CD4-positive, alpha-beta T cell treated with Interleukin-15 for 1 hour (primary cell): Measurements from ENCODE around the gene DPP6.

Experiments
- DNase-seq: peaks from one replicate; pipeline ENCODE4 v3.0.0-alpha.2; 2020

Gene DPP6

GRCh38 chr7:154744256-154744860 is 692.2 kb downstream of the DPP6 start:
- DNase-seq = no peak

GRCh38 chr7:154744861-154745258 is 692.7 kb downstream of the DPP6 start:
- DNase-seq = no peak

DNA sequence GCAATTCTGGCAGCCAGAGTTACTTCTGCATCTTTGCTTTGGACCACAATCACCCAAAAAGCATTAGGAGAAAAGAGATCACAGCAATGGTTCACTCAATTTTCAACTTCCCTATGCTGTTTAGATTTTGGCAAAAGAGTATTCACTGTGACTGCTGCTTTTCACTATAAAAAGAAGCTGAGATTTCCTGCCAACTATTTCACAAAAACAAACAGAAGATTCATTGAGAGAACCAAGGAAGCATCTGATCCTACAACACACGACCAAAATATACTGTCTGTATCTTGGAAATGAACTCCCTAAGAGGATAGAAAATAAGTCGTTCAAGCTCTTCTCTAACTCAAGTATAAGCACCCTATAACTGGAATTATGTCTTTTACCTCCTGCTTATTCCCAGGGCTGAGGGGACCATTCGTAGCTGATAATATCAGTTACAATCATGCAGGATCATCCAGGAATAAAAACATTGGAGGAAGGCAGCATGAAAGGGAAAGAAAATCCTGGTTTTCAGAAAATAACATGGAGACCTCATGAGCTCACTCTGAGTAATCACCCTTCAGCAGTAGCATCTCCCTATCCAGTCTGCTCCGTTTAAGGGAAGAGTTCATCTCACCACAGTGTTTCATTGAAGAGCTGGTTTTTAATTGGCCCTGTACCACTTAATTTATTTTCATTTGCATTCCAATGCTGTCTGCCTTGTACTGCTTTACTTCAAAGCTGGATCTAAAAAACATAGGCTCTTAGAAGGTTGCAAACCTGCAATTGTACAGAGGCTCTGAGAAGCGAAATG is 694.6 kb downstream of the DPP6 start:
- no peak for DNase-seq

DNA sequence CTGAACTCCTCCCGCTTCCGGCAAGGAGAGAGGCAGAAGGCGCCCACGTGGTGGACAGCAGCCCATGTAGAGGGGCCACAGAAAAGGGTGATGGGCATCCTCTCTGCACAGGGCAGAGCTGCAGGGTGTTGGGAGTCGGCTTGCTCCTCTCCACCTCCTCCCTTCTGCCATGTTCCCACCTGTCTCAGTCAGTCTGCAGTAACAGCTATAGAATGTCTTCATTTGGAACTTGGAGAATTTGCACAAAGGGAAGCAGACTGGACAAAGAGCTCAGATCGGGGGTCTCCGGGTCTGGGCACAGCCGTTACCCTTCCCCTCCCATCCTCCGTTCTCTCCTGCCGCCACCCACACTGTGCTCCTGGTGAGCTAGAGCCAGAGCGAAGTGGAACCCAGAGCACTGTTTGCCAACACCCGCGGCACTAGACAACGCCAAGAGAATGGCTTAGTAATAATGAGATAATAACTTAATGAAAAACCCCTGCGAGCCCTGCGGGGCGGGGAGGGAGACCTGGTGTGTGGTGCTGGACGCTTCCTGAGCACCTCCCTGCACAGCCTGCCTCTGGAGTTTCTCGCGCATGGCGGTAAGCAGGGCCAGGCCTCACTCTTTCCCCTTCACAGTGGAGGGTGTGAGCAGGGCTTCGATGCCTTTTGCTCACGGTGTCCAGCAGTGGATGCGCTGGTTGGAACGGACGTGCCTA is 696.0 kb downstream of the DPP6 start:
- DNase-seq = no peak

DNA sequence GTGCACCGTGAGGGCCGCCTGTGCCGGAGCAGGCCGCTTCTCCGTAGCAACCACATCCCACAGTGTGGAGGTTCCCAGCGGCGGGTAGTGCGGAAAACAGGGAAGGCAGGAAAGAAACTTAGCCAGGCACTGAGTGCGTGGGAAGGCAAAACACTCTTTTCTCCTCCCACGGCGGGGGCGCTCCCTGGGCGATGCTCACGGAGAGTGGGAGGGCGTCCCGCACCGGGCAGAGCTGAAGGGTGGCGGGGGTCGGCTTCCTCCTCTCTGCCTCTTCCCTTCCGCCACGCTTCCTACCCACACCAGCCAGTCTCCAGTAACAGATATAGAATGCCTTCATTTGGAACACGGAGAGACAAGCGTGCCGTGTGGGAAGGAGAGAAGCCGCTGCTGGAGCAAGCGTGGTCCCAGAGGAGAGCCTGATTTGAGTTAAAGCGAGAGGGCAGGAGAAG is 698.2 kb downstream of the DPP6 start:
- DNase-seq = no peak

DNA sequence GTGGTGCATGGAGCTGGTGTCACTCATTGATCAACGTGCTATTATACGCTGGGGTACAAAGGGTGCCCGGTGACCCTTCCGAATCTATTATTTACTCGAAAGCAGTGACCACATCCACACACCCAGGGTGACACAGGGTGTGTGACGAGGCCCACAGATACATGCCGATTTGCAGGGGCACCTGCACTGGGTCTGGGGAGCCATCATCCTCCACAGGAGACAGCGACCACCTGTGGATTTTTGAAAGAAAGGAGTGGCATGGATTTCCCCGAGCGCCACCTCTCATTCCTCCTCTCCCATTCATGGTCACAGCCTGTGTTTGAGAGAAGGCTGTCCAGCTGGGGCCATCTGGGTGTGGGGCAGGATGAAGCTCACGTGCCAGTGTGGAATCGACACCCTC is 701.0 kb downstream of the DPP6 start:
- DNase-seq = no peak

- no peak for DNase-seq
Measured at GRCh38 chr7:154757756-154758155, 705.6 kb downstream of the DPP6 start.

DNA sequence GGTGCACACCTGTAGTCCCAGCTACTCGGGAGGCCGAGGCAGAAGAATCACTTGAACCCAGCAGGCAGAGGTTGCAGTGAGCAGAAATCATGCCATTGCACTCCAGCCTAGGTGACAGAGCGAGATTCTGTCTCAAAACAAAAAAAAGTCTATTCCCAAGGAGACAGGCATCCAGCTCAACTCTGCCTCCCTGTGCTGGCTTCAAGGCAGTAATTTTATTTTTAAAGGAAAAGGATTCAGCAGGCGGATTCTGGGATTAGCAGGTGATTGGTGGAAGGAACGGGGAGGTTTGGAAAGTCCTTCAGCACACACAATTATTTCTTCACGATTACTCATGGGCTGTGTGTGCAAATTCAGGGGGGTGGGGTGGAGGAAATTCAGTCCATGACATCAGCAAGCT is 707.8 kb downstream of the DPP6 start:
- DNase-seq = no peak

GRCh38 chr7:154765118-154765517 is 712.9 kb downstream of the DPP6 start:
- no peak for DNase-seq

- no peak for DNase-seq
Measured at GRCh38 chr7:154767142-154767541, 714.9 kb downstream of the DPP6 start.

- DNase-seq = no peak
Measured at GRCh38 chr7:154767821-154768415, 715.7 kb downstream of the DPP6 start.

GRCh38 chr7:154769001-154769400 is 716.8 kb downstream of the DPP6 start:
- DNase-seq = no peak

DNA sequence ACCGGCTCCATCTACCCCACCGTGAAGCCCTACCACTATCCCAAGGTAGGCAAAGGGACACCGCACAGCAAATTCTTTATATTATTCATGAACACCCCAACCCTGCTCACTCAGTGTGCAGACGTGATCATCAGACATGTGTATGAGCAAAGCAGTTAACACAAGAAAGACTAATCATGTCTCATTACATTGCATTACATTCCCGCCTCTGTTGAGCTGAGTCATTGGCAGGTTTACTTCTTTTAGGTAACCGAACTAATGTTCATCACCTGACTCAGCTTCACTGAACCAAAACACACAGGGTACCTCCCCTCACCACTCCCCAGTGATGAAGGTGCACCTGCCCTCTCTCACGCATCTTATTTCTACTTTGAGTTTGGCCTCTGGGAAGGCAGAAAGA is 717.3 kb downstream of the DPP6 start:
- DNase-seq = no peak

- DNase-seq = no peak
Measured at GRCh38 chr7:154770361-154770760, 718.2 kb downstream of the DPP6 start.

DNA sequence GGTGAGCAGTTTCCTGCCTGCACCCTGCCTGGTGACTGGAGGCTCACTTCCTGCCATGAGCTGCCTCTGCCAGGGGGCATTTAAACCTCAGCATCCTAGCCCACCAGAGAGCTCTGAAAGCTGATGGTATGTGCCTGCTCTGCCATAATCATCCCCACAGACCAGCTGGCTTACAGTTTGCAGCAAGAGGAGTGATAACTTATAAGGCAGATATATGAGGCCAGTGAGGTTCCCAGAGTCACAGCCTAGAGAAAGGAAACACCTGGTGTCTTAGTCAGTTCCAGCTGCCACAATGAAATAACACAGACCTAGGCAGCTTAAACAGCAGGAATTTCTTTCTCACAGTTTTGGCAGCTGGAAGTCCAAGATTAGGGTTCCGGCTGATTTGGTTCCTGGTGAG is 718.8 kb downstream of the DPP6 start:
- no peak for DNase-seq

DNA sequence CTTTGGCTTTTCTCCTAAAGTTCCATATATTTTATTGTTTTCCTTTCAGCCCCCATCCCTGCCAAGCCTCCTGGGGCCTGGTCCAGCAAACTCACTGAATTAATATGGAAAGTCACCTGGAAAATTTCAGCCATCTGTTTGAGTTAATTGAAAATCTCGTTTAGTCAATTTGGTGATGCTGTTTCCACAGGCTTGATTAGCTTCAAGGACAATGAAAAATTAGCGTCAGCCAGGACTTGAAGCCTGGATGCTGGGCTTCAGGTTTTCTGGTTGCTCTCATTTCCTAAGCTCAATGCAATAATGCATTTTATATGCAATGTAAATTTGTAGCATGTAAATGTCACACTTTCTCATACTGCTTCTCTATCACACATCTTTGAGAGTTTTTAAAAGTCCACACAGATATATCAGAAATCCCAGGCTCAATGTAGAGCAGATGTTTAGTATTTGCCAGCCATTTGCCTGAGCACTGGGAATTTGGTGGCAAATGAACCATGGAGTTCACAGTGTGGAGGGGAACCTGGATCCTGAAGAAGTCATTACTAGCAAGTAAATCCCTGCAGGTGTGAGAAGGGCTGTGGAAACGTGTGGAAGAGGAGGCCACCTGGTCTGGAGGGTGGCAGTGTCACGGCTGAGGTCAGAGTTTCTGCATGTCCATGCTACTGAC is 722.2 kb downstream of the DPP6 start:
- no peak for DNase-seq

DNA sequence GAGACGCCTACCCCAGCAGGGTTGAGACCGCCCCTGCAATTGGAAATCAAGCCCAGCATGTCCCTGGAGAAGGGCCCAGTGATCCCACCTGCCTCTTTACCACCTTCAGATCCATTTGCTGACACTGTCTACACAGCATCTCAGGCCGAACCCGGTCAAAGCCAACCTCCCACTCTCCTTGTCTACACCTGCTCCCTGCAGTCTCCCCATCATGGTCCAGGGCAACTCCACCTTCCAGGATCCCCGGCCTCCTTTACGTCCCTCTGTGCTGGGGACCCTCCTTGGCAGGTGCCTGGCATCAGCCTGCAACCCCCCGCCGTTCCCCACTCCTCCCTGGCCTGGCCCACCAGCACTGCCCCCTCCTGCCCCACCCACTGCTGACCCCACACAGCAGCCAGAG is 723.5 kb downstream of the DPP6 start:
- no peak for DNase-seq

GRCh38 chr7:154776350-154776749 is 724.2 kb downstream of the DPP6 start:
- DNase-seq = no peak

DNA sequence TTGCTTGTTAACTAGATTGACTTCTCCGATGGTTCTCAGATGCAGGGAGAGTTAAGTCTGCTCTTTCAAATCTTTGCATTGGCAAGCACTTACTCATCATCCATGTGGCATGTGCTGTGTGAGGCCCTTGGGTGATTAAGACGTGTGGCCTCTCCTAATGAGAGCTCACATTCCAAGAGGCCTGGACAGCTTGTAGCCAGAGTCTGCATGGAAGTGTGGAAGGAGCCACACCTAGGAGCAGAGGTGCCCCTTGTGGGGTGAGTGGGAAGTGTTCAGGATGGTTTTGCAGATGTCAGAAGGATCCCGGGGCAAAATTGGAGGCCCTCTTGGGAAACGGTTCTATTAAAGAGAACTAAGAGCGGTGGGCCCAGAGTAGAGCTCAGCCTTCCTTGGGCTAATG is 724.8 kb downstream of the DPP6 start:
- no peak for DNase-seq

DNA sequence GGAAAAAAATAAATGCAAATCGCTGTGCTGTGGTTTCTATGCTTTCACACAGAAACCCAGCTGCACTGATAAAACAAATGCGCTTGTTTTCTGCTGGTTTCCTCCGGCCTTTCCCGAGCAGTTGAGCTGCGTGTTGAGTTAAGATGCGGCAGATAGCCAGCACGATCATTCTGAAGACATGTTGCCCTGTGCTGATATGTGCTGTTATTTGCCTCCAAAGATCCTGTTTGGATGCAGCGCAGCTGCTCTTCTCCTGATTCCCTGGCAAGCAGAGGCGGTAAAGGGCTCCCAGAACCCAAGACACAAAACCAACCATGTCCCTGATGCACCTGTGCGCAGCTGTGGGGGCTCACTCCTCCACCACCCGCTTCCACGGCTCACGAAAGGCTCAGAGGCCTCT is 725.3 kb downstream of the DPP6 start:
- DNase-seq = no peak

DNA sequence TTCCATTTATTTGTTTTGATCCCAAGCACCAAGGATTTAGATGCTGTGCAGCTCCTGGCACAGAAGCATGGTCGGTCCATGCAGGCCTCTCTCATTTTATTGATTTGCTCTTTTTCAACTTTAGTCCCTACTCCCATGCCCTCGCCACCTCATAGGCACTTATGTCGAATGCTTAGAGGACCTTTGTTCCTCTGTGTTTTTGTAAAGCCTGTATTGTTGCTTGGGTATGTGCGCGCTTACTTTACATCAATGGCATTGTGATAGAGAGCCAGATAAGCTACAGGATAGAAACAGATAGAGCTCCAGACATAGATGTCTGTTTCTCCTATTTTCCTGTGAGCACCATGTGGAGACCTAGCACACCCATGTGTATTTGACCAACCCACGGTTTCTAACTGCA is 725.7 kb downstream of the DPP6 start:
- no peak for DNase-seq

- no peak for DNase-seq
Measured at GRCh38 chr7:154781369-154782303, 729.4 kb downstream of the DPP6 start.
